H1 (cell line): ENCODE results near the gene TBX4. TPM values are rescaled to one million over a fixed set of nuclear protein-coding genes. Genes with fewer than 3 reads are reported as not detected.
A peak's percentile ranks its signal among the peaks of the same experiment; 100 is the strongest.

ENCODE experiments used
- CTCF ChIA-PET: fragments of 300-600 bp; sonication (Branson Sonifier 250); formaldehyde crosslinking; loops from one replicate; lab custom pipeline; 2021; ENCODE audit not compliant: partially characterized antibody; lab: Charles Lee
- POLR2A ChIA-PET: fragments of 300-600 bp; sonication (Branson Sonifier 250); formaldehyde crosslinking; loops from one replicate; lab custom pipeline; 2021; ENCODE audit warnings: inconsistent platforms; ENCODE audit not compliant: partially characterized antibody; lab: Charles Lee
- DNase-seq, 2 experiments: peaks; one replicate each; pipeline versions ENCODE4 v3.0.0 to v3.0.0-alpha.2; 2010 to 2022; ENCODE audit warnings: low spot score in 2 of 2, low read depth in 1 of 2, mixed read lengths in 1 of 2
- FAIRE-seq: peaks from 2 replicates; lab custom pipeline; 2011; peaks lifted over from hg19 to GRCh38; lab: Jason Lieb, UNC
- H2AFZ ChIP-seq: 2 replicates; pipeline ENCODE4 v1.8.1; 2012; ENCODE audit warnings: low read length, inconsistent platforms
- H2AK5ac ChIP-seq: 2 replicates; pipeline ENCODE4 v1.6.1; 2013; ENCODE audit warnings: low read depth, low read length
- H2BK120ac ChIP-seq: replicated peaks from 2 replicates; pipeline ENCODE3; 2013; ENCODE audit warnings: low read depth, low read length, inconsistent platforms
- H2BK12ac ChIP-seq: 2 replicates; pipeline ENCODE4 v1.6.1; 2013; ENCODE audit warnings: low read depth, low read length
- H2BK15ac ChIP-seq: 2 replicates; pipeline ENCODE4 v1.6.1; 2013; ENCODE audit warnings: low read length
- H2BK20ac ChIP-seq: 2 replicates; pipeline ENCODE4 v1.6.1; 2013; ENCODE audit warnings: low read length
- H2BK5ac ChIP-seq: 2 replicates; pipeline ENCODE4 v1.6.1; 2013; ENCODE audit warnings: low read depth, low read length
- H3K14ac ChIP-seq: 2 replicates; pipeline ENCODE4 v1.6.1; 2013; ENCODE audit warnings: inconsistent platforms; ENCODE audit not compliant: insufficient read length
- H3K18ac ChIP-seq: 2 replicates; pipeline ENCODE4 v1.6.1; 2013; ENCODE audit warnings: low read length; ENCODE audit errors: extremely low read depth
- H3K23ac ChIP-seq: 2 replicates; pipeline ENCODE4 v1.6.1; 2013; ENCODE audit warnings: inconsistent platforms; ENCODE audit not compliant: insufficient read length
- H3K23me2 ChIP-seq: 2 replicates; pipeline ENCODE4 v1.6.1; 2013; ENCODE audit warnings: low read depth, low read length
- H3K27ac ChIP-seq: 2 replicates; pipeline ENCODE4 v1.6.1; 2011; ENCODE audit warnings: low read depth, low read length, inconsistent platforms
- H3K27me3 ChIP-seq, 4 experiments: replicated peaks in 1 of 4; 1 replicate in 1 of 4; 2 replicates in 3 of 4; pipeline versions ENCODE4 v1.6.1 to v1.8.1; 2011 to 2013; ENCODE audit warnings: low read length in 3 of 4, mild to moderate bottlenecking in 3 of 4, inconsistent platforms in 2 of 4, mixed read lengths in 2 of 4, moderate library complexity in 1 of 4; ENCODE audit not compliant: control insufficient read depth in 3 of 4, insufficient read depth in 3 of 4; ENCODE audit errors: extremely low read depth in 1 of 4
- H3K36me3 ChIP-seq, 4 experiments: 2 replicates each; pipeline versions ENCODE4 v1.6.1 to v1.8.1; 2011 to 2013; ENCODE audit warnings: mild to moderate bottlenecking in 4 of 4, low read length in 3 of 4, moderate library complexity in 2 of 4, control low read depth in 1 of 4, inconsistent platforms in 1 of 4; ENCODE audit not compliant: insufficient read depth in 4 of 4, control insufficient read depth in 2 of 4
- H3K4ac ChIP-seq: replicated peaks from 2 replicates; pipeline ENCODE3; 2013; ENCODE audit warnings: low read length, low read depth, mixed read lengths, inconsistent platforms; ENCODE audit not compliant: insufficient read length
- H3K4me1 ChIP-seq, 4 experiments: replicated peaks in 1 of 4; 1 replicate in 1 of 4; 2 replicates in 3 of 4; pipeline versions ENCODE4 v1.6.1 to v1.8.1; 2011 to 2013; ENCODE audit warnings: low read length in 3 of 4, inconsistent platforms in 2 of 4, mixed read lengths in 1 of 4; ENCODE audit not compliant: insufficient read depth in 4 of 4, control insufficient read depth in 3 of 4
- H3K4me2 ChIP-seq, 2 experiments: 2 replicates each; pipeline versions ENCODE4 v1.6.1 to v1.8.1; 2011 to 2013; ENCODE audit warnings: low read depth in 2 of 2, low read length in 2 of 2, control low read depth in 1 of 2, inconsistent platforms in 1 of 2, mild to moderate bottlenecking in 1 of 2; ENCODE audit not compliant: insufficient read depth in 1 of 2
- H3K4me3 ChIP-seq, 4 experiments: fragments of 200-600, 300-600 bp in 1 of 4; sonication (generic), shearing (Covaris generic), sonication (Bioruptor Twin) in 1 of 4; 2 replicates each; pipeline versions ENCODE4 v1.5.1 to v1.8.1; 2011 to 2016; ENCODE audit warnings: low read length in 4 of 4, low read depth in 3 of 4, control low read depth in 2 of 4, inconsistent platforms in 2 of 4, mild to moderate bottlenecking in 2 of 4, mixed read lengths in 1 of 4, moderate library complexity in 1 of 4; ENCODE audit not compliant: insufficient read depth in 2 of 4; ENCODE audit errors: extremely low read depth in 1 of 4
- H3K56ac ChIP-seq: replicated peaks from 2 replicates; pipeline ENCODE3; 2013; ENCODE audit warnings: low read depth, mild to moderate bottlenecking, mixed read lengths, low read length, inconsistent platforms; ENCODE audit not compliant: insufficient read length
- H3K79me1 ChIP-seq: 2 replicates; pipeline ENCODE4 v1.6.1; 2013; ENCODE audit warnings: low read depth, low read length, control low read depth
- H3K79me2 ChIP-seq, 2 experiments: 2 replicates each; pipeline versions ENCODE4 v1.6.1 to v1.8.1; 2012 to 2013; ENCODE audit warnings: low read length in 2 of 2, mild to moderate bottlenecking in 2 of 2, inconsistent platforms in 1 of 2; ENCODE audit not compliant: insufficient read depth in 2 of 2, control insufficient read depth in 1 of 2
- H3K9ac ChIP-seq, 4 experiments: replicated peaks in 1 of 4; 1 replicate in 1 of 4; 2 replicates in 3 of 4; pipeline versions ENCODE4 v1.6.1 to v1.8.1; 2011 to 2013; ENCODE audit warnings: low read depth in 3 of 4, low read length in 3 of 4, control low read depth in 2 of 4, mild to moderate bottlenecking in 2 of 4, moderate library complexity in 2 of 4, inconsistent platforms in 1 of 4; ENCODE audit errors: extremely low read depth in 1 of 4
- H3K9me3 ChIP-seq, 2 experiments: 2 replicates each; pipeline versions ENCODE4 v1.6.1 to v1.8.1; 2012 to 2013; ENCODE audit warnings: mild to moderate bottlenecking in 2 of 2, moderate library complexity in 2 of 2, control low read depth in 1 of 2, inconsistent platforms in 1 of 2, low read depth in 1 of 2, low read length in 1 of 2, mixed read lengths in 1 of 2; ENCODE audit not compliant: insufficient read depth in 2 of 2
- H4K20me1 ChIP-seq, 2 experiments: replicated peaks in 1 of 2; 2 replicates each; pipeline versions ENCODE3 to v1.8.1; 2011 to 2013; ENCODE audit warnings: inconsistent platforms in 2 of 2, low read length in 2 of 2, mild to moderate bottlenecking in 1 of 2; ENCODE audit not compliant: insufficient read depth in 2 of 2, control insufficient read depth in 1 of 2
- H4K5ac ChIP-seq: 2 replicates; pipeline ENCODE4 v1.6.1; 2013; ENCODE audit warnings: low read length, low read depth, mixed read lengths, inconsistent platforms; ENCODE audit not compliant: insufficient read length
- H4K8ac ChIP-seq: 2 replicates; pipeline ENCODE4 v1.8.0; 2013; ENCODE audit warnings: mild to moderate bottlenecking, moderate library complexity, low read length, inconsistent platforms; ENCODE audit not compliant: insufficient read depth; ENCODE audit errors: extremely low read depth
- H4K91ac ChIP-seq: replicated peaks from 2 replicates; pipeline ENCODE3; 2013; ENCODE audit warnings: low read length, mixed read lengths, inconsistent platforms; ENCODE audit not compliant: insufficient read length
- HDAC2 ChIP-seq, 2 experiments: fragments of 300-600 bp in 1 of 2; sonication (generic) in 1 of 2; IDR thresholded peaks; 2 replicates each; pipeline ENCODE4 v1.6.1; 2011 to 2012; ENCODE audit warnings: low read depth in 2 of 2, low read length in 2 of 2, mild to moderate bottlenecking in 2 of 2, moderate library complexity in 2 of 2, borderline replicate concordance in 1 of 2, inconsistent platforms in 1 of 2
- RFX5 ChIP-seq: IDR thresholded peaks from 2 replicates; pipeline ENCODE4 v1.6.1; 2011; ENCODE audit warnings: low read depth, low read length, improper control_type of control experiment, borderline replicate concordance
- RNF2 ChIP-seq: fragments of 200-900, 300-1000 bp; sonication (generic); IDR thresholded peaks from 2 replicates; pipeline ENCODE4 v1.7.1; 2016; ENCODE audit warnings: borderline replicate concordance, low read depth, mild to moderate bottlenecking, antibody characterized with exemption, low read length; ENCODE audit not compliant: poor library complexity, severe bottlenecking; ENCODE audit errors: missing control alignments
- SP4 ChIP-seq: IDR thresholded peaks from 2 replicates; pipeline ENCODE4 v1.6.1; 2012; ENCODE audit warnings: low read length, inconsistent platforms
- SUZ12 ChIP-seq: fragments of 200-600 bp; sonication (generic); IDR thresholded peaks from 2 replicates; pipeline ENCODE4 v1.6.1; 2012; ENCODE audit warnings: mild to moderate bottlenecking, inconsistent platforms, low read length, moderate library complexity, mixed read lengths
- WGBS, 2 experiments: shearing (Covaris generic) in 1 of 2; methylation state at CpG; one replicate each; pipeline versions ENCODE4 v1.1.6 to v1.1.7; 2013 to 2015; ENCODE audit warnings: low lambda C conversion rate in 2 of 2, mixed read lengths in 2 of 2, inconsistent platforms in 1 of 2, low coverage in 1 of 2, missing lambda C conversion rate in 1 of 2; ENCODE audit not compliant: insufficient replicate concordance in 2 of 2, insufficient coverage in 1 of 2, insufficient read length in 1 of 2; ENCODE audit errors: extremely low coverage in 1 of 2, missing lambda C conversion rate in 1 of 2; 5-methylcytosine and 5-hydroxymethylcytosine counted together
- polyA plus RNA-seq, 7 experiments: library from polyadenylated mRNA; depleted of rRNA in 3 of 7; stranded (reverse) in 5 of 7; unstranded in 2 of 7; fragments of >200 nt in 5 of 7; fragments of 200-250 nt in 2 of 7; gene quantifications; 1 replicate in 5 of 7; 2 replicates in 1 of 7; 4 replicates in 1 of 7; pipeline versions ENCODE4 v1.2.1 to v1.2.3, GENCODE V29; 2011 to 2013; ENCODE audit warnings: missing spikeins in 2 of 7, mixed read lengths in 2 of 7
- total RNA-seq: library from RNA; stranded (reverse); fragmentation: NEBNext Ultra II Directional; extraction: Animal tissue kit (Norgen Biotek cat#: 25700); gene quantifications from 2 replicates; pipeline ENCODE4 v1.2.1, GENCODE V29; 2021
- TF ChIP-seq, protein P1 (sequence below): IDR thresholded peaks from 2 replicates; pipeline ENCODE4 v1.6.1; 2012; ENCODE audit warnings: low read length, inconsistent platforms
- TF ChIP-seq, protein P2 (sequence below): IDR thresholded peaks from 2 replicates; pipeline ENCODE4 v1.6.1; 2011; ENCODE audit warnings: low read length, improper control_type of control experiment

The TBX4 gene
- total and polyA plus RNA-seq, 2 of the 8 experiments (the other 6 are each of a cell fraction or from before 2014, with no cell fraction given) = 0.02 TPM; not detected in 1

DNA sequence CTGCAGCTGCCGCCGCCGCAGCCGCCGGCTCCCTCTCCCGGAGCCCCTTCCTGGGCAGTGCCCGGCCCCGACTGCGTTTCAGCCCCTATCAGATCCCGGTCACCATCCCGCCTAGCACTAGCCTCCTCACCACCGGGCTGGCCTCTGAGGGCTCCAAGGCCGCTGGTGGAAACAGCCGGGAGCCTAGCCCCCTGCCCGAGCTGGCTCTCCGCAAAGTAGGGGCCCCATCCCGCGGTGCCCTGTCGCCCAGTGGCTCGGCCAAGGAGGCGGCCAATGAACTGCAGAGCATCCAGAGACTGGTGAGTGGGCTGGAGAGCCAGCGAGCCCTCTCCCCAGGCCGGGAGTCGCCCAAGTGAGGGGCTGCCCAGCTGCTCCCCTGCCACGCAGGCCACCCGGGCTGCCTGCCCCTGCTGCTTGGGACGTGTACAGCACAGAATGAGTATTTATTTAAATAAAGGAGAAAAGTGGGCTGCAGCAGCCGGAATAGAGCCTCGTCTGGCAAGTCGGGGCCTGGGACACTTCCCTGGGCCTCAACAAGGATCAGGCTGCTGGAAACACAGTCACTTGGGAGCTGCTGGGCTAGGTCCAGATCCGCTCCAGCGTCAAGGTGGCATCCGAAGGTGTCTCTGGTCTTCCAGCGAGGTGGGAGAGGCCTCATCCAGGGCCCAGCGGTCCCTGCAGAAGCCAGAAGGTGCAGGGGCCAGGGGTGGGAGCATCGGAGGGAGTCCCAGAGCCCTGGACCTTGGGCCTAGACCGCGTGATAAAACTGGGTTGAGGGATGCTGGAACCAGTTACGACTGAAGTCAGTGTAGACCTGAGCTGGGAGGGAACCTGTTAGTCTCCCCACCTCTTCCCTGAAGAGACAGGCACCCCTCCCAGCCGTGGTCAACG is 43.8 kb upstream of the TBX4 start:
- Histone ChIP-seq H3K23ac (no peak overlapping the region), H3K14ac (no peak overlapping the region), H3K79me2 (no peaks in the 10 kb centered on the region), H2BK12ac (no peak overlapping the region), H3K9me3 (no peaks in the 10 kb centered on the region; a peak in 1 of 4 replicates), H3K18ac (no peak overlapping the region; the same call in 1 of the 2 replicates), H4K8ac (no peak overlapping the region; the same call in 1 of the 2 replicates), H3K23me2 (peaks cover 19% of the 10 kb centered on the region), H2BK15ac (no peak overlapping the region), H3K56ac (no peak overlapping the region), H3K4ac (no peak overlapping the region), H2BK20ac (no peak overlapping the region), H3K36me3 (peaks cover 0 to 13% (median 0%) of the 10 kb centered on the region in 4 experiments; a peak in 1 of 8 replicates), H3K4me3 (no peak overlapping the region), H2AFZ (no peak overlapping the region), H4K20me1 (peaks cover 29 to 31% of the 10 kb centered on the region in 2 experiments), H4K91ac (no peak overlapping the region), H2BK5ac (no peak overlapping the region), H3K27me3 (peaks cover 82 to 99% (median 95%) of the 10 kb centered on the region in 4 experiments), H2BK120ac (no peak overlapping the region), H3K9ac (no peak overlapping the region), H2AK5ac (no peak overlapping the region), H3K4me2 (no peak overlapping the region; a peak in 2 of 4 replicates), H3K4me1 (peaks cover 0 to 39% (median 30%) of the 10 kb centered on the region in 4 experiments; a peak in 6 of 7 replicates), H3K27ac (no peak overlapping the region), H3K79me1 (no peaks in the 10 kb centered on the region), H4K5ac (no peak overlapping the region)
- WGBS, 2 experiments = 15% methylated on average over 41 of the region's 41 CpGs; no CpG with 5 or more reads in 1 of the 2 experiments
- DNase-seq (peak in 1 of 2 experiments; percentile 64), FAIRE-seq (no peak)
- CTCF ChIA-PET = interaction anchor here (0.6 to 8.8 kb wide), 12 partner anchors 9 to 437 kb away, joined by 3 to 108 read pairs (median 4); partner anchors contain the start of gene TBX2
- POLR2A ChIA-PET = interaction anchor here (1.7 to 2.3 kb wide), 2 partner anchors 10 to 54 kb away, joined by 6 to 8 read pairs; no protein-coding TSS in a partner anchor
- TF ChIP-seq RNF2 (peak; percentile 73), HDAC2 (IDR thresholded peaks at IDR 0.05; ENCODE audit: borderline replicate concordance in 1 of 2, low read depth in 2 of 2, low read length in 2 of 2) (no peak), SUZ12 (peak; percentile 99), SP4 (no peak), RFX5 (no peak)
- TF ChIP-seq, protein P1, sequence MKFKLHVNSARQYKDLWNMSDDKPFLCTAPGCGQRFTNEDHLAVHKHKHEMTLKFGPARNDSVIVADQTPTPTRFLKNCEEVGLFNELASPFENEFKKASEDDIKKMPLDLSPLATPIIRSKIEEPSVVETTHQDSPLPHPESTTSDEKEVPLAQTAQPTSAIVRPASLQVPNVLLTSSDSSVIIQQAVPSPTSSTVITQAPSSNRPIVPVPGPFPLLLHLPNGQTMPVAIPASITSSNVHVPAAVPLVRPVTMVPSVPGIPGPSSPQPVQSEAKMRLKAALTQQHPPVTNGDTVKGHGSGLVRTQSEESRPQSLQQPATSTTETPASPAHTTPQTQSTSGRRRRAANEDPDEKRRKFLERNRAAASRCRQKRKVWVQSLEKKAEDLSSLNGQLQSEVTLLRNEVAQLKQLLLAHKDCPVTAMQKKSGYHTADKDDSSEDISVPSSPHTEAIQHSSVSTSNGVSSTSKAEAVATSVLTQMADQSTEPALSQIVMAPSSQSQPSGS = no peak
- TF ChIP-seq, protein P2, sequence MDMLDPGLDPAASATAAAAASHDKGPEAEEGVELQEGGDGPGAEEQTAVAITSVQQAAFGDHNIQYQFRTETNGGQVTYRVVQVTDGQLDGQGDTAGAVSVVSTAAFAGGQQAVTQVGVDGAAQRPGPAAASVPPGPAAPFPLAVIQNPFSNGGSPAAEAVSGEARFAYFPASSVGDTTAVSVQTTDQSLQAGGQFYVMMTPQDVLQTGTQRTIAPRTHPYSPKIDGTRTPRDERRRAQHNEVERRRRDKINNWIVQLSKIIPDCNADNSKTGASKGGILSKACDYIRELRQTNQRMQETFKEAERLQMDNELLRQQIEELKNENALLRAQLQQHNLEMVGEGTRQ = no peak
